ENCODE measurements around the gene ROPN1B. TPM values are rescaled to one million over a fixed set of nuclear protein-coding genes. Genes with fewer than 3 reads are reported as not detected.

ROPN1B gene
- total RNA-seq, 1 donor from 2014 or later, result 2.5 TPM

DNA sequence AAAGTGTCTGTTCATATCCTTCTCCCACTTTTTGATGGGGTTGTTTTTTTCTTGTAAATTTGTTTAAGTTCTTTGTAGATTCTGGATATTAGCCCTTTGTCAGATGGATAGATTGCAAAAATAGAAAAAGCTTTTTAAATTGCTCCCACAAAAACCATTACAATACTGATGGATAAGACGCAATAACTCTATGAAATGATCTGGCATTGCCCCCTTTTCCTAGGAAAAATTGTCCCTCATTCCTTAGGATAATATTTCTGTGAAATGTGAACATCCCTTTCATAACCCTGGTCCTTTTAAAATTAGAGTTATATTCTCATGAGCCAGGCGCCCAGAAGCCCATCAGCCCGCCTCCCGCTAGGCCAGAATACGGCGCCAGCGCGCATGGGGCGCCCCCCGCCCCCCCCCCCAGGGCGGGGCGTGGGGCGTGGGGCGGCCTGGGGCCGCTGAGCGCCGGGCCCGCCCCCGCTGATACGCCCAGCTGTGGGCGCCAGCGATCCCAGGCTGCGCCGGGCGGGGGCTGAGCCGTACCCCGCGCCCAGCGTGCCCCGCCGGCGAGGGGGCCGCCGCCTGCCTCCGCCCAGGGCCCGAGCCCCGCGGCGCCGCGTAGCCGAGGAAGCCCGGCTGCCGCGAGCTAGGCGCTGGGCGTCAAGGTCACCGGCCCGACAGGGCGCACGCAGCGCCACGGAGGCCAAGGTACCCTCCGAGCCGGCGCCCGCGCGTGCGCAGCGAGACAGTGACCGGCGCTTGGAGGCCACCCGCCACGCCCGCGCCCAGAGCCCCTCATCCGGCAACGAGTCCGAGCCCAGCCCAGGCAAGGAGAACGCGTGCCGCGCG, 11.1 kb upstream of the ROPN1B start:
- H3K27ac Mint-ChIP-seq (ENCODE audit: unreplicated experiment), result no peak overlapping the region

GRCh38 chr3:125958511-125959316, 10.3 kb upstream of the ROPN1B start:
- no peaks in the 10 kb centered on the region for H3K4me1 Mint-ChIP-seq
- H3K27me3 Mint-ChIP-seq (ENCODE audit: low read depth), result peaks cover 39% of the 10 kb centered on the region
- no peak for DNase-seq (ENCODE audit: low read depth, low spot score)
- TF ChIP-seq CTCF (conservative IDR thresholded peaks at IDR 0.05), result no peak
- H3K9me3 Mint-ChIP-seq, result peaks cover 3% of the 10 kb centered on the region
- H3K27ac Mint-ChIP-seq (ENCODE audit: unreplicated experiment), result no peak overlapping the region
- H3K36me3 Mint-ChIP-seq (ENCODE audit: low read depth), result peaks cover 2% of the 10 kb centered on the region
- no peak overlapping the region for H3K4me3 Mint-ChIP-seq

More for the DNA sequence above, 11.1 kb upstream of the ROPN1B start:
- no peak for TF ChIP-seq CTCF (conservative IDR thresholded peaks at IDR 0.05)
- Mint-ChIP-seq H3K9me3 (peaks cover 3% of the 10 kb centered on the region), H3K4me3 (peak overlapping the region; percentile 64), H3K27me3 (ENCODE audit: low read depth) (peaks cover 40% of the 10 kb centered on the region), H3K36me3 (ENCODE audit: low read depth) (peaks cover 2% of the 10 kb centered on the region), H3K4me1 (no peaks in the 10 kb centered on the region)
- DNase-seq (ENCODE audit: low read depth, low spot score), result no peak

DNA sequence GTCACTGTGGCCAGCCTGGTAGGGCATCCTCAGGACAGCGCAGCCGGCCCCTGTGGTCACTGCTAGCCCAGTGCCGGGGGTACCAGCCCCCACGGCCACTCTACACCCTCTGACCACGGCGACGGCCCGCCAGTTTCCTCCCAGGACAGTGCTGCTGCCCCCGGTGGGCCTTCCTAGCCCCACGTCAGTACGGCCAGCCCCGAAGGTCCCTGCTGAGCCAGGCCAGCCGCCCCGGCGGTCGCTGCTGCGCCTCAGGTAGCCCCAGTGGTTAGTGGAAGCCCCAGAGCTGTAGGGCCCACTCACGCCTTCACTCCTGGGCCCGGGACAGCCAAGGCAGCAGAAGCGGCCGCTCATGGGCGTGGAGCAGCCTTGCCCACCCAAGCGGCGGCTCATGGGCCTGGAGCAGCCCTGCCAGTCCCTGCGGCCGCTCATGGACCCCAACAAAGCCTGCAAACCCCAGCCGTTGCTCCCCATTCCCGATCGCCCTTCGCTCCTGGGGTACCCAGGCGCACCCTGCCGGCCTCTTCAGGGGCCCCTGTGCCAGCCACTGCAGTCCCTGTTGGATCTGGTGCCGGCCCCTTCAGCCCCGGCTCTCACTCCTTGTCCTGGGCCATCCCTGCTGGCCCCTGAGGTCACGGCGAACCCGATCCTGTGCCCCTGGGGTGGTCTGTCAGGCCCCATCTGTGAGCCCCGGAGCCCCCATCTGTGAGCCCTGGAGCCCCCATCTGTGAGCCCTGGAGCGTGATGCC, 9.5 kb upstream of the ROPN1B start:
- H3K9me3 Mint-ChIP-seq, result peaks cover 3% of the 10 kb centered on the region
- H3K4me3 Mint-ChIP-seq, result no peak overlapping the region
- DNase-seq (ENCODE audit: low read depth, low spot score), result no peak
- H3K27me3 Mint-ChIP-seq (ENCODE audit: low read depth), result peaks cover 34% of the 10 kb centered on the region
- TF ChIP-seq CTCF (conservative IDR thresholded peaks at IDR 0.05), result no peak
- no peak overlapping the region for H3K27ac Mint-ChIP-seq (ENCODE audit: unreplicated experiment)
- peaks cover 2% of the 10 kb centered on the region for H3K36me3 Mint-ChIP-seq (ENCODE audit: low read depth)
- H3K4me1 Mint-ChIP-seq, result no peaks in the 10 kb centered on the region

DNA sequence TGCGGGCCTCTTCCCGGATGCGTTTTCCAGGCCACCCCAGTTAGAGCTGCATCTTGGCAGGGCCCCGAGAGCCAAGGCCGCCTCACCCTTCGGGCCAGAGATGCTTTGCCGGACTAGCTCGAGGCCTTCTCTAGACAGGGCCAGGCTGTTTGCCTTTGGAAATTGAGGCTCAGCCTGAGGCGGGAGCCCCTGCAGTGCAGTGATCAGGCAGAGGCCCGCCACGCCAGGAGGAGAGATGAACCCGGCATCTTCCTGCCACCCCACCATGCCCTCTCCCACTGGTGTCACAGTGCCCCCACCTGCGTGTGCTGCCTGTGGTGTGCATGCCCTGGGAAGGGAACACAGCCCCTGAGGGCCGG, 8.9 kb upstream of the ROPN1B start:
- no peak overlapping the region for H3K4me3 Mint-ChIP-seq
- DNase-seq (ENCODE audit: low read depth, low spot score), result no peak
- H3K27ac Mint-ChIP-seq (ENCODE audit: unreplicated experiment), result no peak overlapping the region
- no peaks in the 10 kb centered on the region for H3K4me1 Mint-ChIP-seq
- no peak for TF ChIP-seq CTCF (conservative IDR thresholded peaks at IDR 0.05)
- H3K36me3 Mint-ChIP-seq (ENCODE audit: low read depth), result peaks cover 2% of the 10 kb centered on the region
- H3K27me3 Mint-ChIP-seq (ENCODE audit: low read depth), result peaks cover 31% of the 10 kb centered on the region
- H3K9me3 Mint-ChIP-seq, result peaks cover 3% of the 10 kb centered on the region
